Lung microvascular endothelial cell (primary cell): ENCODE results near the gene LECT2. TPM values are rescaled to one million over a fixed set of nuclear protein-coding genes. Genes with fewer than 3 reads are reported as not detected.

Source experiments
- DNase-seq, 2 donors: peaks; one replicate each; pipeline versions ENCODE4 v3.0.0 to v3.0.0-alpha.2; 2010; ENCODE audit warnings: low read depth in 2 of 2
- total RNA-seq: library from RNA; depleted of rRNA; stranded (reverse); fragments of >200 nt; gene quantifications from 2 replicates; pipeline ENCODE4 v1.2.1, GENCODE V29; 2014

The LECT2 gene
- total RNA-seq, 1 donor from 2014 or later, result not detected

DNA sequence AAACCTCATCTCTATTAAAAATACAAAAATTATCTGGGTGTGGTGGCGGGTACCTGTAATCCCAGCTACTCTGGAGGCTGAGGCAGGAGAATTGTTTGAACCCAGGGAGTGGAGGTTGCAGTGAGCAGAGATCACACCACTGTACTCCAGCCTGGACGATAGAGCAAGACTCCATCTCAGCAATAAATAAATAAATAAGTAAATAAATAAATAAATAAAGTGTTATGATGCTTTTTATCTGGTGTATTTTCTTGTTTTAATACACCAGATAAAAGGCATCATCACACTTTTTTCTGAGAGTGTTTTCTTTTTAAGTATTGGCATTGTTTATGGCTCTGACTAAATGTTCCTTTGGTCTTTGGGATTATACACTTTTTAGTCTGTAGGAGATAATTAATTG is 24.2 kb upstream of the LECT2 start:
- DNase-seq, result no peak

DNA sequence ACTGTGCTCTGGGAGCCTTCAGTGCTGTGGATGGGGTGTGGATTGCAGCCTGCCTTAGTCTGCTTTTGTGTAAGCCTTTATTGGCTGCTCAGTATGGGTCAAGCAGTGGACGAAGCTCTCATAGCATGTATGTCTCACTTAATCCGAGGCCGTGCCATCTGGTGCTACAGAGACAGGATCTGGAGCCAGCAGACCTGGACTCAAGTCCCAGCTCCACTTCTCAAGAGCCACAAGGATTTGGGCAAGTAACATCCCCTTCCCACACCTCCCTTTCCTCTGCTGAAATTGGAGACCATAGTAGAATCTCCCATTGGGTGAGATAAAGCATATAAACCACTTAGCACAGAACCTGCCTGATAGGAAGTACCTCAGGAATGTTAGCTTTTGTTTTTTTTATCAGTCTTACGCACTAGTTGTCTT is 23.4 kb upstream of the LECT2 start:
- DNase-seq, result no peak

DNA sequence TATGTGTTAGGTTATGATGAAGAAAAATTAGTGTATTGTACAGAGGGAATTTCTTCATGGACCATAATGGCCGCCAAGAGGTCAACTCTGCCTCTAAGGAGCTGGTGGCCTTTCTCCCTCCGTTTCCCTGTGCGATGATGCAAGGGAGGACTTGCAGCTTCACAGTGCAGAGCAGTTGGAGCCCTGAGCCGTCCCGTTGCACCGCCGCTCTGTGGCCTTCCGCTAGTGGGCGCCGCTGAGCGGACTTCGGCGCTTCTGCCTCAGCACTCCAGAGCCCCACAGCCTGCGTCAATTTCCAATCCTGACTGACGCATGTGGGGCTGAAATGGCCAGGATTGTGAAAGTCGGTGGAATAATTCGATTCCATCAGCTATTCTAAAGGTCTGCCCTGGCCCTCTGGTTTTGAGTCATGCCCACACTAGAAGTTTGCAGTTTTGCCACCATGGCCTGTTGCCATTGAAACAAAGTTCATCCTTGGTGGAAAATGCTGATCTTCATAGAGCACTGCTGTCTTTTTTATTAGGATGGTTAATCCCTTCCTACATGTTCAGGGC is 22.7 kb upstream of the LECT2 start:
- peak; percentile 71 to 85 for DNase-seq

GRCh38 chr5:135976216-135976615 is 21.4 kb upstream of the LECT2 start:
- DNase-seq, result no peak

DNA sequence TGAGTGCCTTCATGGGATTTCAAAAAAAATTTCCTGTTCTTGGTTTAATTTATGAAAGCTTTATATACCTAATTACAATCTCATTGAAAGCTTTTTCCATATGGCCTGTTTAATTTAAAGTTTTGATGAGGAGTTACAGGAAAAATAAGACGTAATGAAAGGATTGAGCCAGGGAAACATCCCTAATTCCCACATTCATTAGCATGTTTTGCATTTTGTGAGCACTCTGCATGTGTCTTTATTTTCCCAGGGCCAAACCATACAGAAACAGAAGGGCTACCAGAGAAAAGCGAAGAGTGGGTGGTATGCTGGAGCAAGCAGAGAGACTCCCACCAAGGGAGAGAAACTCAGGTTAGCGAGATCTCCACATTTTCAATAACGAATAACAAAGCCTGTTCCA is 20.3 kb upstream of the LECT2 start:
- DNase-seq, result no peak

- DNase-seq, result peak in 1 of 2 donors; percentile 36
Observed at GRCh38 chr5:135974021-135974600, 19.3 kb upstream of the LECT2 start.

- no peak for DNase-seq
Observed at GRCh38 chr5:135973323-135974020, 18.7 kb upstream of the LECT2 start.

GRCh38 chr5:135971701-135972100 is 16.9 kb upstream of the LECT2 start:
- no peak for DNase-seq

DNA sequence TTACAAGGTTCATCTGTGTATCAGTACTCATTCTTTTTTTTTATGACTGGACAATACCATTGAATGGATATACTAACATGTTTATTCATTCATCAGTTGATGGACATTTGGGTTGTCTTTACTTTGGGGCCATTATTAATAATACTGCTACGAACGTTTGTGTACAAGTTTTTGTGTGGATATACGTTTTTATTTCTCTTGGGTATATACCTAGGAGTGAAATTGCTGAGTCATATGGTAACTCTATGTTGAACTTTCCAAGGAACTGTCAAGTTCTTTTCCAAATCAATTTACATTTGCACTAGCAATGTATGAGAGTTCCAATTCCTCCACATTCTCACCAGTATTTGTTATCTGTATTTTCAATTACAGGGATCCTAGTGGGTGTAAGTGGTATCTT is 12.0 kb upstream of the LECT2 start:
- no peak for DNase-seq

DNA sequence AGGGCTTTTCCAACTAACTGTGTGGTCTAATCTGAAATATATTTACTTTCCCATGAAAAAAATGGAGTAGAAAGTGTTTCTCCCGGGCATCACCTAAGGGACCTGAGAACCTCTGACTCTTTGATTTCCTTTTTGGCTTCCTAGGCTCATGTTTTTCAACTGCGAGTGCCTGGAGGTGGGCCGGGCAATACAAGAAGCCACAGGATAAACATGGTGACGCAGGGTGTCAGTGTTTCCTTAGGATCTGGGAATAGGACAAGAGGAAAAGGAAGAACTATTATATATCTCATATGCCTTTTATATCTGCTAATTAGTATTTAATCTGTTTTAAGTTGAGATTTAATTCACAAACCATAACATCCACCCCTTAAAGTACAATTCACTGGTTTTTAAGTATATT is 11.4 kb upstream of the LECT2 start:
- peak; percentile 54 to 61 for DNase-seq

DNA sequence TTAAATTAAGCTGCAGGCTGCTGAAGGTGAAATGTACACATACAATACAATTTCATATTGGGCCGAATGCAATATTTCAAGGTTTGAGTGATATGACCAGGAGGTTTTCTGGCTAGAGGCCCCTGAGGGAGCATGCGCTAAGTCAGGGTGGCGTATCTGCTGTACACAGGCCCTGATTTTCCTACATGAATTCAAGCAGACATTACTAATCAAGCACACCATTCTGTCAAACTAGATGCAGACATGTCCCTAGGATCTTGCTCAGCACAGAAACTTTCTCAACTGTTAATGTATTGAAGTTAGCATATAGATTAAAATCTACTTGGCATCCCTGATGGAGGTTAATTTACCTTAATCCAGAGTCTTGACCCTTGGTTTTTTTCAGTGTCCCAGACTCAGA is 10.7 kb upstream of the LECT2 start:
- no peak for DNase-seq

DNA sequence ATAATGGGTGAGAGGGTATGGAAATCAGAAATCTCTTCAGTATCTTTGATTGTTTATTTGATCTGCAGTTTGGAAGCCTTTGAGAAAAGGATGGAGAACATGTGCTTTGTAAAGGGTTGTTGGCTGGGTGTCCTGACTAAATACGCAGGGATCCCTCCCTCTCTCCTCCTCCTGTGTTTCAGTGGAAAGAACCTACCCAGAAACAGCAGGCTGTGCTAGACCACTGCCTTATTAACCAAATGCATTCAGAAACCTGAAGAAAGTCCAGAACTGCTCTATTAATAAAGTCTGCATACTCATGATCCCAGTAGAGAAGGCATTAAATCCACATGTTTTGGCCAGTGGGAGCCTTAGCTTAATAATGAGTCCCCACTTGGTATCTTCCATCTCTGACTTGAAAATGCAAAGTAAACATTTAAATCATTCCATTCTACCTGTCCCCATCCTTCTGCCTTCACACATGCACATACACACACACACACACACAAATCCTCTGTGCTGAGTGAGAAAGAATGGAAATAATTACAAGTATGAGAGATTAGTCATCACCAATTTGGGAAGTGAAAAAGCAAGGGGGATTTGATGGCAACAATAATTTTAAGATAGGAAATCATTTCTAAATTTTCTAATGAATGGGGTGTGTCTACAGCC is 10.0 kb upstream of the LECT2 start:
- no peak for DNase-seq

DNA sequence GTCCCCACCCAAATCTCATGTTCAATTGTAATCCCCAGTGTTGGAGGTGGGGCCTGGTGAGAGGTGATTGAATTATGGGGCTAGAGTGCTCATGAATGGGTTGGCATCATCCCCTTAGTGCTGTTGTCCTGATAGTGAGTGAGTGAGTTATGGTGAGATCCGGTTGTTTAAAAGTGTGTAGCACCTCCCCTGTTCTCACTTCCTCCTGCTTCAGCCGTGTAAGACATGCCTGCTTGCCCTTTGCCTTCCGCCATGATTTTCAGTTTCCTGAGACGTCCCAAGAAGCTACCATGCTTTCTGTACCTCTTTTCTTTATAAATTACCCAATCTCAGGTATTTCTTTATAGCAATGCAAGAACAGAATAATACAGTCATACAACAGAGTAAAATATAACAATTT is 742 bp upstream of the LECT2 start:
- no peak for DNase-seq

- no peak for DNase-seq
Observed at GRCh38 chr5:135953850-135954249, 933 bp downstream of the LECT2 start.

GRCh38 chr5:135952683-135953082 is 2.1 kb downstream of the LECT2 start:
- DNase-seq, result no peak

GRCh38 chr5:135951807-135952206 is 3.0 kb downstream of the LECT2 start:
- DNase-seq, result no peak

- DNase-seq, result no peak
Observed at GRCh38 chr5:135951257-135951656, 3.5 kb downstream of the LECT2 start.

- no peak for DNase-seq
Observed at GRCh38 chr5:135950611-135951010, 4.2 kb downstream of the LECT2 start.

DNA sequence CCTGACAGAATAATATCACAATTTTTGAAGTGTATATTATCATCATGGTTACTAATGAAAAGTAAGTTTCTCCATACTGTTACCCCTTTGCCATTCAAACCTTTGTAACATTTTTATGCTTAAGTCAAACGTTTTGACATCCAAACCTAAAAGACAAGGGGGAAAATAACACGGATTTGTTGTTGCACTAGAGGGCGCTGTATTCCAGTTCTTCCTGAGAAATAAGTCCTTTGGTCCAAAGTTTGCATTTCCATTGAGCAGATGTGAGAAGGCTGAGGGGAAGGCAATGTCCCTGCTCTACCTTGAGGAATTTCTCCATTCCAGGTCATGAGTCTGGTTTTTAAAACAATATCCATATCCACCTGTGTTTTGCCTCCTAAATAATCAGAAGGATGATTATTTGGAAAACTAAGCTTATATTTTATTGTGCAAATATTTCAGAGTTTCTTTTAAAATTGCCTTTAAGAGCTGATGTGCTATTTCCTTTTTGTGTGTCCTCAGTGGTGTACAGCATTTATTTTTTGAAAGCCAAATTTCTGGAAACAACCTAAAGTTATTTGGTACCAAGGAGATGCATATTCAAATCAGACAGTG is 9.7 kb downstream of the LECT2 start:
- peak; percentile 84 to 90 for DNase-seq

DNA sequence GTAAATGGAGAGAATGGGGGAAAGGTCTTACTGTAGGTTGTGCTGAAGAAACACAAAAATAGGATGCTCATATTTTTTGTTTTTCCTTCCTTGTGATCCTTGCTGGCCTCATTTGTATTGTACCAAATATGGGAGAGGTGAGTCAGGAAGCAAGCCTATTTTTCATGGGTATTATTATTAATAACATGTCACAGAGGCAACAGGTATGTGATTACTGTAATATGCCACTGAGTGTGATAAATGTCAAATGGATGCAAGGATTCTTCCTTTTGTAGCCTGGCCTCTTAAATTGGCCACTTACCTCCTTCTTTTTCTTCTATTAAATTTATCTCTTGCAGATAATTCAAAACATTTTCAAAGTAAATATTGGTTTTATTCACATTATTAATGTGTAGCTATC is 10.2 kb downstream of the LECT2 start:
- no peak for DNase-seq

DNA sequence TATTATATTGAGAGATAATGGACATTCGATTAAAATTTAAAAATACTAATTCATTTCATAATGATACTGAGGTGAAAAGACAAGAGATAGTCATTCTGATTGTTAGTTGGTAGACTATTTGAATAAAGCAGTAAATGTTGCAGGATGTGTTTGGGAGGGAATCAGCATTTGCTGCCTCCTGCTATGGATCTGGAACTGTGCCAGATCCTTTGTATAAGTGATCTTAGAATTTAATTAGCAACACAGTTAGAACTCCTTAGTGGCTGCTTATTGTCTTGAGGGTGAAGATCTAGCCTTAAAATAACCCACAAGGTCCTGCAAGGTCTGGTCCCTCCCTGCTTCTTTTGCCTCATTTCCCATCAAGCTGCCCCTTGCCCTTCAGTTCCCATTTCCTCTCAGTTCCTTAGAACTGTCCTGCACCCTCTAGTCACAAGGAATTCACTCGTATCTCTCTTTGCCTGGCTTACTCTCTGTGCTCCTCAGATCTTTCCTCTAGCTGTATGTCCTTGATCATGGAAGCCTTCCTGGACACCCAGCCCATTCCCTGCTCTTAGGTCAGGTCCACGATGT is 12.5 kb downstream of the LECT2 start:
- no peak for DNase-seq

GRCh38 chr5:135941711-135942110 is 13.1 kb downstream of the LECT2 start:
- DNase-seq, result no peak
